Stimulated activated CD4-positive, alpha-beta T cell treated with anti-CD3 and anti-CD28 coated beads, Interleukin-1b, Interleukin-23, amount 100 ng/mL, for 48 hours (primary cell): Measurements from ENCODE around the gene ISG20.

Experiments
- DNase-seq: peaks from one replicate; pipeline ENCODE4 v3.0.0-alpha.2; 2020

ISG20 gene

GRCh38 chr15:88638626-88639372 lies at the start of gene ISG20:
TSS of gene ISG20 (plus strand) at chr15:88639016. CDS start at chr15:88639367, 351 bp downstream.
- DNase-seq: peak; percentile 98

GRCh38 chr15:88590759-88591158 lies 48.1 kb upstream of the ISG20 start:
- no peak for DNase-seq

GRCh38 chr15:88591384-88591783 lies 47.4 kb upstream of the ISG20 start:
- no peak for DNase-seq

GRCh38 chr15:88603885-88604284 lies 34.9 kb upstream of the ISG20 start:
- no peak for DNase-seq

GRCh38 chr15:88604381-88605188 lies 34.2 kb upstream of the ISG20 start:
- no peak for DNase-seq

- peak; percentile 50 for DNase-seq
Observed at GRCh38 chr15:88605189-88606069, 33.4 kb upstream of the ISG20 start.

- no peak for DNase-seq
Observed at GRCh38 chr15:88606070-88606794, 32.6 kb upstream of the ISG20 start.

- DNase-seq: no peak
Observed at GRCh38 chr15:88607951-88608350, 30.9 kb upstream of the ISG20 start.

- DNase-seq: no peak
Observed at GRCh38 chr15:88608607-88609181, 30.1 kb upstream of the ISG20 start.

- no peak for DNase-seq
Observed at GRCh38 chr15:88609344-88610090, 29.3 kb upstream of the ISG20 start.

GRCh38 chr15:88610701-88611231 lies 28.1 kb upstream of the ISG20 start:
- DNase-seq: no peak

GRCh38 chr15:88612186-88612796 lies 26.5 kb upstream of the ISG20 start:
- no peak for DNase-seq

- DNase-seq: no peak
Observed at GRCh38 chr15:88613074-88613944, 25.5 kb upstream of the ISG20 start.

- no peak for DNase-seq
Observed at GRCh38 chr15:88615303-88616107, 23.3 kb upstream of the ISG20 start.

GRCh38 chr15:88616240-88616639 lies 22.6 kb upstream of the ISG20 start:
- no peak for DNase-seq

- DNase-seq: no peak
Observed at GRCh38 chr15:88617031-88617722, 21.6 kb upstream of the ISG20 start.

- DNase-seq: no peak
Observed at GRCh38 chr15:88617790-88618189, 21.0 kb upstream of the ISG20 start.

GRCh38 chr15:88618686-88619085 lies 20.1 kb upstream of the ISG20 start:
- DNase-seq: no peak
